Thoracic aorta (tissue), 2 donors: ENCODE measurements around the gene VSIG2. TPM values are rescaled to one million over a fixed set of nuclear protein-coding genes. Genes with fewer than 3 reads are reported as not detected.

Source experiments
- ATAC-seq: fragments of 150-250 bp; one replicate; pipeline ENCODE4 v1.8.0; 2017; ENCODE audit warnings: low read depth; ENCODE audit not compliant: insufficient number of reproducible peaks, low FRiP score
- DNase-seq: peaks from one replicate; pipeline ENCODE4 v3.0.0-alpha.2; 2020; ENCODE audit warnings: low spot score
- H3K27ac ChIP-seq, 2 donors: fragments of 200-600 bp; sonication (generic); 1 replicate in 1 of 2; 2 replicates in 1 of 2; pipeline ENCODE4 v1.5.1; 2016; ENCODE audit warnings: mild to moderate bottlenecking in 2 of 2, moderate library complexity in 2 of 2
- H3K27me3 ChIP-seq: fragments of 200-600 bp; sonication (generic); replicated peaks from 2 replicates; pipeline ENCODE4 v1.6.0; 2016; ENCODE audit warnings: mild to moderate bottlenecking; ENCODE audit not compliant: insufficient read depth
- H3K36me3 ChIP-seq: fragments of 200-600 bp; sonication (generic); one replicate; pipeline ENCODE4 v1.5.1; 2016
- H3K4me1 ChIP-seq, 2 donors: fragments of 200-600 bp; sonication (generic); 1 replicate in 1 of 2; 2 replicates in 1 of 2; pipeline versions ENCODE4 v1.5.1 to v1.6.0; 2016; ENCODE audit warnings: low read depth in 2 of 2, mild to moderate bottlenecking in 1 of 2; ENCODE audit not compliant: control insufficient read depth in 1 of 2
- H3K4me3 ChIP-seq: fragments of 200-600 bp; sonication (generic); 2 replicates; pipeline ENCODE4 v1.5.1; 2016; ENCODE audit warnings: mild to moderate bottlenecking
- H3K9me3 ChIP-seq: fragments of 200-600 bp; sonication (generic); 2 replicates; pipeline ENCODE4 v1.5.1; 2016
- CTCF ChIP-seq: fragments of 200-600 bp; sonication (generic); IDR thresholded peaks from one replicate; pipeline ENCODE4 v1.5.1; 2019; ENCODE audit warnings: antibody characterized with exemption
- total RNA-seq, 2 donors: library from RNA; depleted of rRNA; stranded (reverse); fragments of >200 nt; gene quantifications; one replicate each; pipeline versions ENCODE4 v1.1.0 to v1.2.3, GENCODE V29; 2016

VSIG2 gene
- total RNA-seq, 2 donors from 2014 or later = 1.2 to 2.7 TPM

- Histone ChIP-seq H3K4me1 (peaks cover 6 to 23% of the 10 kb centered on the region in 2 donors), H3K4me3 (no peak overlapping the region), H3K27me3 (no peaks in the 10 kb centered on the region), H3K27ac (peak overlapping the region in 1 of 2 donors; percentile 1), H3K36me3 (no peaks in the 10 kb centered on the region), H3K9me3 (no peaks in the 10 kb centered on the region)
- no peak for TF ChIP-seq CTCF
- ATAC-seq (no peak), DNase-seq (no peak)
Measured at GRCh38 chr11:124737638-124738305, 14.3 kb downstream of the VSIG2 start.

- H3K27me3 ChIP-seq = no peaks in the 10 kb centered on the region
- no peaks in the 10 kb centered on the region for H3K36me3 ChIP-seq
- no peak for DNase-seq
- peak overlapping the region in 1 of 2 donors; percentile 7 for H3K27ac ChIP-seq
- H3K4me3 ChIP-seq = no peak overlapping the region
- TF ChIP-seq CTCF = no peak
- peaks cover 6 to 23% of the 10 kb centered on the region in 2 donors for H3K4me1 ChIP-seq
- no peak for ATAC-seq
- no peaks in the 10 kb centered on the region for H3K9me3 ChIP-seq
Measured at GRCh38 chr11:124736736-124737135, 15.3 kb downstream of the VSIG2 start.

- Histone ChIP-seq H3K27ac (no peak overlapping the region), H3K4me1 (peaks cover 0 to 13% of the 10 kb centered on the region in 2 donors), H3K27me3 (no peaks in the 10 kb centered on the region), H3K9me3 (no peaks in the 10 kb centered on the region), H3K36me3 (no peaks in the 10 kb centered on the region), H3K4me3 (no peak overlapping the region)
- ATAC-seq (no peak), DNase-seq (no peak)
- TF ChIP-seq CTCF = no peak
Measured at GRCh38 chr11:124732230-124732629, 19.8 kb downstream of the VSIG2 start.

GRCh38 chr11:124729571-124729970 is 22.5 kb downstream of the VSIG2 start:
- no peak for ATAC-seq
- no peak for DNase-seq
- H3K4me1 ChIP-seq = peaks cover 8 to 13% of the 10 kb centered on the region in 2 donors
- H3K27ac ChIP-seq = no peak overlapping the region
- H3K9me3 ChIP-seq = no peaks in the 10 kb centered on the region
- no peak for TF ChIP-seq CTCF
- H3K27me3 ChIP-seq = no peaks in the 10 kb centered on the region
- no peak overlapping the region for H3K4me3 ChIP-seq
- H3K36me3 ChIP-seq = no peaks in the 10 kb centered on the region

GRCh38 chr11:124728134-124728533 is 23.9 kb downstream of the VSIG2 start:
- no peaks in the 10 kb centered on the region for H3K9me3 ChIP-seq
- H3K36me3 ChIP-seq = no peaks in the 10 kb centered on the region
- ATAC-seq = no peak
- TF ChIP-seq CTCF = no peak
- no peak overlapping the region for H3K27ac ChIP-seq
- no peaks in the 10 kb centered on the region for H3K27me3 ChIP-seq
- no peak for DNase-seq
- no peak overlapping the region for H3K4me3 ChIP-seq
- peaks cover 8 to 13% of the 10 kb centered on the region in 2 donors for H3K4me1 ChIP-seq
